Natural killer cell (primary cell): ENCODE data around the gene CYB561D1. TPM values are rescaled to one million over a fixed set of nuclear protein-coding genes. Genes with fewer than 3 reads are reported as not detected.

ENCODE experiments used
- ATAC-seq, 3 donors: fragments of 150-1000 bp in 2 of 3; fragments of 200-7000 bp in 1 of 3; cut with Tn5 transposase; 1 replicate in 1 of 3; 2 replicates in 2 of 3; pipeline ENCODE4 v1.10.0; 2021; ENCODE audit warnings: mild to moderate bottlenecking in 2 of 3, moderate library complexity in 2 of 3
- DNase-seq, 2 donors: peaks; one replicate each; pipeline versions ENCODE4 v3.0.0 to v3.0.0-alpha.2; 2013 to 2021; ENCODE audit warnings: mixed read lengths in 1 of 2
- H3K27ac ChIP-seq: one replicate; pipeline ENCODE4 v1.5.1; 2013; ENCODE audit warnings: mild to moderate bottlenecking, low read length
- H3K27me3 ChIP-seq: one replicate; pipeline ENCODE4 v1.6.1; 2013; ENCODE audit warnings: low read length; ENCODE audit not compliant: control insufficient read depth, insufficient read depth
- H3K36me3 ChIP-seq: one replicate; pipeline ENCODE4 v1.6.1; 2013; ENCODE audit warnings: low read length; ENCODE audit not compliant: control insufficient read depth, insufficient read depth
- H3K4me1 ChIP-seq: one replicate; pipeline ENCODE4 v1.6.1; 2013; ENCODE audit warnings: low read length; ENCODE audit not compliant: control insufficient read depth, insufficient read depth
- H3K4me3 ChIP-seq: one replicate; pipeline ENCODE4 v1.5.1; 2013; ENCODE audit warnings: low read length
- H3K9me3 ChIP-seq: one replicate; pipeline ENCODE4 v1.6.1; 2013; ENCODE audit warnings: low read length; ENCODE audit not compliant: control insufficient read depth, insufficient read depth
- H3K27ac Mint-ChIP-seq, 2 donors: one replicate each; pipeline ENCODE4 v1.8.0; 2022; ENCODE audit warnings: mild to moderate bottlenecking in 2 of 2, mixed read lengths in 2 of 2, moderate library complexity in 1 of 2
- H3K27me3 Mint-ChIP-seq, 2 donors: one replicate each; pipeline ENCODE4 v1.8.0; 2022; ENCODE audit warnings: low read depth in 2 of 2, mixed read lengths in 2 of 2
- H3K36me3 Mint-ChIP-seq: one replicate; pipeline ENCODE4 v1.8.0; 2022; ENCODE audit warnings: mixed read lengths
- H3K4me1 Mint-ChIP-seq, 2 donors: one replicate each; pipeline ENCODE4 v1.8.0; 2022; ENCODE audit warnings: mixed read lengths in 2 of 2
- H3K4me3 Mint-ChIP-seq: one replicate; pipeline ENCODE4 v1.8.0; 2022; ENCODE audit warnings: mild to moderate bottlenecking, moderate library complexity, mixed read lengths
- H3K9me3 Mint-ChIP-seq, 2 donors: one replicate each; pipeline ENCODE4 v1.8.0; 2022; ENCODE audit warnings: mixed read lengths in 2 of 2
- WGBS: methylation state at CpG from one replicate; pipeline ENCODE4 v1.1.7; 2013; ENCODE audit warnings: missing lambda C conversion rate; ENCODE audit not compliant: insufficient coverage; 5-methylcytosine and 5-hydroxymethylcytosine counted together
- intact Hi-C: fragments of 100-400 bp; cut with micrococcal nuclease; formaldehyde crosslinking; loops from one replicate; pipeline ENCODE4 v1.14.2; 2022
- total RNA-seq, 4 donors: library from RNA; stranded (reverse); fragments of 120-200 nt in 1 of 4; gene quantifications; one replicate each; pipeline versions ENCODE4 v1.2.3 to v1.2.4, GENCODE V29; 2013 to 2022
- TF ChIP-seq, protein P1 (sequence below): fragments of 200-600 bp; IDR thresholded peaks from one replicate; pipeline ENCODE4 v1.8.0; 2022; ENCODE audit warnings: antibody characterized with exemption

The CYB561D1 gene
- total RNA-seq, 3 donors from 2014 or later (not counting 1 experiment from before 2014, with no cell fraction given), result 21.1 to 36.0 (median 34.7) TPM

DNA sequence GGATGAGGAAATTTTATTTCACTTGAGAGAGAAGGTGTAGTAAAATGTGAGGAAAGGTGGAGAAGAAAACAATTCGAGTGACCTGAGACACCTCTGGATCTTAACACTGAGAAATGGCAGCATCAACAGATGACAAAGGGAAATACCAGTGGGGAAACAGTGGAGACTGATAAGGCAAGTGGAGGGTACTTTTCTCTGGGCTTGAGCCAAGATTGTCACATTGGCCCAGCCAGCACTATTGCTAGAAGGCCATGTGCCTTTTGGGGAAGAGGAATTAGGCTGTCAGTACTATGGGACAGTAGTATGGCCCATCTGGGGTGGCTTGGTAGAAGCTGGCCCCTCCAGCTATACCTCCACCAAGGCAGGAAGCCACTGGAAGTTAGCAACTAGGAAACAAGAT lies 19.2 kb upstream of the CYB561D1 start:
- no peak overlapping the region for H3K27ac ChIP-seq
- no peaks in the 10 kb centered on the region for H3K36me3 ChIP-seq
- peaks cover 43 to 60% of the 10 kb centered on the region in 2 donors for H3K27me3 Mint-ChIP-seq
- H3K27me3 ChIP-seq, result peaks cover 9% of the 10 kb centered on the region
- no peak overlapping the region for H3K4me3 Mint-ChIP-seq
- H3K4me3 ChIP-seq, result no peak overlapping the region
- no peaks in the 10 kb centered on the region for H3K9me3 ChIP-seq
- WGBS, result 36% methylated on average over 1 of the region's 1 CpG
- no peaks in the 10 kb centered on the region for H3K4me1 Mint-ChIP-seq
- peaks cover 4% of the 10 kb centered on the region for H3K4me1 ChIP-seq
- intact Hi-C loops, result no loop called here
- no peaks in the 10 kb centered on the region for H3K9me3 Mint-ChIP-seq
- no peak for ATAC-seq
- TF ChIP-seq, protein P1, sequence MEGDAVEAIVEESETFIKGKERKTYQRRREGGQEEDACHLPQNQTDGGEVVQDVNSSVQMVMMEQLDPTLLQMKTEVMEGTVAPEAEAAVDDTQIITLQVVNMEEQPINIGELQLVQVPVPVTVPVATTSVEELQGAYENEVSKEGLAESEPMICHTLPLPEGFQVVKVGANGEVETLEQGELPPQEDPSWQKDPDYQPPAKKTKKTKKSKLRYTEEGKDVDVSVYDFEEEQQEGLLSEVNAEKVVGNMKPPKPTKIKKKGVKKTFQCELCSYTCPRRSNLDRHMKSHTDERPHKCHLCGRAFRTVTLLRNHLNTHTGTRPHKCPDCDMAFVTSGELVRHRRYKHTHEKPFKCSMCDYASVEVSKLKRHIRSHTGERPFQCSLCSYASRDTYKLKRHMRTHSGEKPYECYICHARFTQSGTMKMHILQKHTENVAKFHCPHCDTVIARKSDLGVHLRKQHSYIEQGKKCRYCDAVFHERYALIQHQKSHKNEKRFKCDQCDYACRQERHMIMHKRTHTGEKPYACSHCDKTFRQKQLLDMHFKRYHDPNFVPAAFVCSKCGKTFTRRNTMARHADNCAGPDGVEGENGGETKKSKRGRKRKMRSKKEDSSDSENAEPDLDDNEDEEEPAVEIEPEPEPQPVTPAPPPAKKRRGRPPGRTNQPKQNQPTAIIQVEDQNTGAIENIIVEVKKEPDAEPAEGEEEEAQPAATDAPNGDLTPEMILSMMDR, result no peak
- H3K36me3 Mint-ChIP-seq, result no peaks in the 10 kb centered on the region
- no peak overlapping the region for H3K27ac Mint-ChIP-seq
- DNase-seq, result no peak

DNA sequence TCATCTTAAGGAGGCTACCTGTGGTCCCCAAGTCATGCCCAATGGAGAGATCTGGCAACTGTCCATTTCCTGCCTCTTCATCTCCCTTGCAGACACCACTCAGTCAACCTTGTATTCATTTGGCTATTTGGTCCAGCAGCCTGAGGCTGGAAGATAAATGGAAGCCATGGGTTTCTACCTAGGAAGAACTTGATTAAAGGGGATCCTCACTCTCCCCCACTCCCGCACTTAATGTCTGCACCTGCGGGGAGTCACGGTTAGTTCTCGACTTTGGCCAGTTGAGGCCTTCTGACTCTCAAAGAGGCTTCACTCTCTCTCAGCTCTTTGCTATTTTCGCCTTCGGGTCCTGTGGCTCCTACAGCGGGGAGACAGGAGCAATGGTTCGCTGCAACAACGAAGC lies 18.6 kb upstream of the CYB561D1 start:
- Mint-ChIP-seq H3K4me1 (no peaks in the 10 kb centered on the region), H3K27ac (no peak overlapping the region), H3K9me3 (no peaks in the 10 kb centered on the region), H3K4me3 (no peak overlapping the region), H3K36me3 (no peaks in the 10 kb centered on the region), H3K27me3 (peaks cover 43 to 60% of the 10 kb centered on the region in 2 donors)
- DNase-seq (no peak), ATAC-seq (no peak)
- WGBS, result 82% methylated on average over 9 of the region's 9 CpGs
- TF ChIP-seq, protein P1, result no peak
- H3K27ac ChIP-seq, result no peak overlapping the region
- no peak overlapping the region for H3K4me3 ChIP-seq
- peaks cover 9% of the 10 kb centered on the region for H3K27me3 ChIP-seq
- H3K4me1 ChIP-seq, result peaks cover 4% of the 10 kb centered on the region
- no peaks in the 10 kb centered on the region for H3K36me3 ChIP-seq
- intact Hi-C loops, result no loop called here
- H3K9me3 ChIP-seq, result no peaks in the 10 kb centered on the region

DNA sequence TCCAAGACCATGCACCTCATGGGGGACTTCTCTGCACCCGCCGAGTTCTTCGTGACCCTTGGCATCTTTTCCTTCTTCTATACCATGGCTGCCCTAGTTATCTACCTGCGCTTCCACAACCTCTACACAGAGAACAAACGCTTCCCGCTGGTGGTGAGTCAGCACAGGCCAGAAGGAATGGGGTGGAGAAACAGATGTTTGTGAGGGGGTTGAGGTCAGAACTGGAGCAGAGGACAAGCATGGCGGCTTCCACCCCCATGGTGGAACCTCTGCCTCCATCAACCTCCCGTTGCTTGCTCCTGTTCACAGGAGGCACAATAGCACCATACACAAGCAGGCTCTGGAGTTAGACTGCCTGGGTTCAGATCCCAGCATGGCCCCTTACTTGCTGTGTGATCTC lies 17.1 kb upstream of the CYB561D1 start:
- Histone ChIP-seq H3K9me3 (no peaks in the 10 kb centered on the region), H3K27ac (no peak overlapping the region), H3K27me3 (peaks cover 7% of the 10 kb centered on the region), H3K4me3 (no peak overlapping the region), H3K36me3 (no peaks in the 10 kb centered on the region), H3K4me1 (peaks cover 4% of the 10 kb centered on the region)
- 94% methylated on average over 5 of the region's 8 CpGs for WGBS
- no peaks in the 10 kb centered on the region for H3K4me1 Mint-ChIP-seq
- intact Hi-C loops, result no loop called here
- H3K36me3 Mint-ChIP-seq, result no peaks in the 10 kb centered on the region
- H3K4me3 Mint-ChIP-seq, result no peak overlapping the region
- ATAC-seq (no peak), DNase-seq (no peak)
- H3K27ac Mint-ChIP-seq, result no peak overlapping the region
- TF ChIP-seq, protein P1, result no peak
- H3K9me3 Mint-ChIP-seq, result no peaks in the 10 kb centered on the region
- H3K27me3 Mint-ChIP-seq, result peaks cover 38 to 52% of the 10 kb centered on the region in 2 donors

GRCh38 chr1:109477821-109478220 lies 16.1 kb upstream of the CYB561D1 start:
- H3K4me3 ChIP-seq, result no peak overlapping the region
- no peak overlapping the region for H3K27ac Mint-ChIP-seq
- no peaks in the 10 kb centered on the region for H3K36me3 ChIP-seq
- WGBS, result 54% methylated on average over 6 of the region's 6 CpGs
- no peak overlapping the region for H3K4me3 Mint-ChIP-seq
- ATAC-seq (peak in 1 of 3 donors; percentile 57), DNase-seq (no peak)
- peaks cover under 1 to 5% of the 10 kb centered on the region in 2 donors for H3K4me1 Mint-ChIP-seq
- H3K27me3 ChIP-seq, result peaks cover 5% of the 10 kb centered on the region
- H3K27ac ChIP-seq, result no peak overlapping the region
- no peaks in the 10 kb centered on the region for H3K36me3 Mint-ChIP-seq
- TF ChIP-seq, protein P1, result no peak
- intact Hi-C loops, result no loop called here
- H3K9me3 Mint-ChIP-seq, result no peaks in the 10 kb centered on the region
- peaks cover 33 to 45% of the 10 kb centered on the region in 2 donors for H3K27me3 Mint-ChIP-seq
- H3K4me1 ChIP-seq, result peaks cover 5% of the 10 kb centered on the region
- H3K9me3 ChIP-seq, result no peaks in the 10 kb centered on the region
